Activated naive CD8-positive, alpha-beta T cell treated with anti-CD3 and anti-CD28 coated beads for 36 hours (primary cell): Measurements from ENCODE around the gene RBBP5. TPM values are rescaled to one million over a fixed set of nuclear protein-coding genes. Genes with fewer than 3 reads are reported as not detected.

Experiments used
- DNase-seq: peaks from one replicate; pipeline ENCODE4 v3.0.0; 2021
- H3K27ac Mint-ChIP-seq: one replicate; pipeline ENCODE4 v1.8.0; 2022; ENCODE audit warnings: mild to moderate bottlenecking, moderate library complexity, mixed read lengths
- H3K27me3 Mint-ChIP-seq: one replicate; pipeline ENCODE4 v1.8.0; 2022; ENCODE audit warnings: mild to moderate bottlenecking, mixed read lengths
- H3K36me3 Mint-ChIP-seq: one replicate; pipeline ENCODE4 v1.8.0; 2021; ENCODE audit warnings: mild to moderate bottlenecking, mixed read lengths
- H3K4me1 Mint-ChIP-seq: one replicate; pipeline ENCODE4 v1.8.0; 2021; ENCODE audit warnings: mixed read lengths
- H3K4me3 Mint-ChIP-seq: one replicate; pipeline ENCODE4 v1.8.0; 2022; ENCODE audit warnings: mild to moderate bottlenecking, moderate library complexity, mixed read lengths
- H3K9me3 Mint-ChIP-seq: one replicate; pipeline ENCODE4 v1.8.0; 2022; ENCODE audit warnings: mixed read lengths
- total RNA-seq, 2 experiments: library from RNA; stranded (reverse); gene quantifications; one replicate each; pipeline ENCODE4 v1.2.3, GENCODE V29; 2021

RBBP5 gene
- total RNA-seq, 2 experiments from 2014 or later = 22.7 to 26.9 TPM

DNA sequence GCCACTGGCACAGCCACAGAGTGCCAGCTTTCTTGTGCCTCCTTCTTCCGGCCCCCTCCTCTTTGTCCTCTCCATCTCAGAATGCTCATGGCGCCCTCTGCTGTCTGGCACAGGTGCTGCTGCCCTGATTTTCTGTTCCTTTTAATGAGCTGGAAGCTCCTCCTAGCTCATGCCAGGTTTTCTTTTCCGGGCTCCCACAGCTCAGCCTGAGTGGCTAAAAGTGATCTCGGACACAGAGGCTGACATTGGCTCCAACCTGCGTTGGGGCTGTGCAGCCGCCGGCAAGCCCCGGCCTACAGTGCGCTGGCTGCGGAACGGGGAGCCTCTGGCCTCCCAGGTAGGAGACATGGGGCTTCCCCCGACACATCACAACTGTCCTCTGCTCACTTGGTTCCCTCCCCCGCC, 60.1 kb downstream of the RBBP5 start:
- Mint-ChIP-seq H3K27ac (no peak overlapping the region), H3K27me3 (no peaks in the 10 kb centered on the region), H3K36me3 (no peaks in the 10 kb centered on the region), H3K4me3 (no peak overlapping the region), H3K9me3 (no peaks in the 10 kb centered on the region), H3K4me1 (no peaks in the 10 kb centered on the region)
- peak; percentile 66 for DNase-seq

DNA sequence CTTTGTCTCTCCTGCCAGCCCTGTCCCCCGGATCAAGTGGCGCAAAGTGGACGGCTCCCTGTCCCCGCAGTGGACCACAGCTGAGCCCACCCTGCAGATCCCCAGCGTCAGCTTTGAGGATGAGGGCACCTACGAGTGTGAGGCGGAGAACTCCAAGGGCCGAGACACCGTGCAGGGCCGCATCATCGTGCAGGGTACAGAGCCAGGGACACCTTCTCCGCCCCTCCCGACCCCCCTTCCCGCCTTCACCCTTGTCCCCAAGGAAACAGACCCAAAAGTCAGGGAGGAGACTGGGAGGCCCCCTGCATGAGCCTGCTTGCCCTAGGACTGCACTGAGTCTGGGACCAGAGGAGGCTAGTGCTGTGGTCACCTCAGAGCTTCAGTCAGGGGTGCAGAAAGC, 60.6 kb downstream of the RBBP5 start:
- Mint-ChIP-seq H3K9me3 (no peaks in the 10 kb centered on the region), H3K27ac (no peak overlapping the region), H3K36me3 (no peaks in the 10 kb centered on the region), H3K4me3 (no peak overlapping the region), H3K4me1 (no peaks in the 10 kb centered on the region), H3K27me3 (no peaks in the 10 kb centered on the region)
- DNase-seq = no peak

DNA sequence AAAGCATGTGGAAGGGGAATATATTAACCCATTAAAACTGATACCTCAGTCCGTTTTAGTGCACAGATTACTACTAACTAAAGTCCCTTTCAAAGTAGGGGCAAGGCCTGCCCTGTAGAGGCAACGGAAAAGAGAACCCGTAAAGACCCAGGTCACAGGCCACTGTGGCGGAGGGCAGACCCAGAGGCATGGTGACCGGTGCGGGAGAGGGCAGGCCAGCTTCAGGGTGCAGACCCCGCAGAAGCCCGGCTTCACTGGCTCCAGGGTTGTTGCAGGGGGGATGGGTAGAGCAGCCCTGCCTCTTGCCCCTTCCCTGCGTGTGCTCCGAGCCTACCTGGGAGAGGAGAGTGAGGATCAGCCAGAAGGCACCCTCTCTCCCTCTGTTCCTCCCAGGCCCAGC, 61.0 kb downstream of the RBBP5 start:
- H3K9me3 Mint-ChIP-seq = no peaks in the 10 kb centered on the region
- DNase-seq = no peak
- no peaks in the 10 kb centered on the region for H3K4me1 Mint-ChIP-seq
- no peak overlapping the region for H3K27ac Mint-ChIP-seq
- H3K27me3 Mint-ChIP-seq = no peaks in the 10 kb centered on the region
- no peaks in the 10 kb centered on the region for H3K36me3 Mint-ChIP-seq
- H3K4me3 Mint-ChIP-seq = no peak overlapping the region

DNA sequence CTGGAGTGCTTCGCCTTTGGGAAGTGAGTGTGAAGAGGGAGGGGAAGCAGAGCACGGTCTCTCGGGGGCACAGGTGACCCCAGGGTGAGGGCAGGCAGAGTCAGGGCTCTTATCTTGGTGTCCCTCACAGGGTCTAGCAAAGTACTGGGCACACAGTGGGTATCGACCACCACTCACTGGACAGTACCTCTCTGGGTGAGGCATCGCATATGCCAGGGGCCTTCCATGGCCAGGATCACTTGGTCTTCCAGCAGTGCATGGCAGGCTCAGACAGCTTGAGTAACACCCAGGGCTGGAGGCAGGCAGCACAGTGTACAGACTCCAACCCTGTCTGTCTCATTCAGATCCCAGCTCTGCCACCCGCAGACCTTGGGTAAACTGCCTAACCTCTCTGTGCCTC, 62.1 kb downstream of the RBBP5 start:
- no peaks in the 10 kb centered on the region for H3K36me3 Mint-ChIP-seq
- DNase-seq = no peak
- H3K27me3 Mint-ChIP-seq = no peaks in the 10 kb centered on the region
- no peak overlapping the region for H3K4me3 Mint-ChIP-seq
- H3K27ac Mint-ChIP-seq = no peak overlapping the region
- no peaks in the 10 kb centered on the region for H3K9me3 Mint-ChIP-seq
- H3K4me1 Mint-ChIP-seq = no peaks in the 10 kb centered on the region

DNA sequence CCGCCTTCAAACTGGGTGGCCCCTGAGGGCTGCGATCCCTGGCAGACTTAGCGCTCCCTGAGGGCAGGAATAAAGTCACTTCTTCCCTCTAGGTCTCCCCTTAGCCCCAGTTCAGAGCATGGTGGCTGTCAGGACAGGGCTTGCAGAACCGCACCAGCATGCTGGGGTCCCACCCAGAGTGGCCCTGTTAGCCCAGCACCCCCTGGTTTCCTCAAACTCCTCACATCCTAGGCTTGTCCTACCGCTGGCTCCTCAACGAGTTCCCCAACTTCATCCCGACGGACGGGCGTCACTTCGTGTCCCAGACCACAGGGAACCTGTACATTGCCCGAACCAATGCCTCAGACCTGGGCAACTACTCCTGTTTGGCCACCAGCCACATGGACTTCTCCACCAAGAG, 62.9 kb downstream of the RBBP5 start:
- H3K9me3 Mint-ChIP-seq = no peaks in the 10 kb centered on the region
- no peaks in the 10 kb centered on the region for H3K36me3 Mint-ChIP-seq
- DNase-seq = no peak
- no peaks in the 10 kb centered on the region for H3K4me1 Mint-ChIP-seq
- no peak overlapping the region for H3K27ac Mint-ChIP-seq
- H3K4me3 Mint-ChIP-seq = no peak overlapping the region
- no peaks in the 10 kb centered on the region for H3K27me3 Mint-ChIP-seq

DNA sequence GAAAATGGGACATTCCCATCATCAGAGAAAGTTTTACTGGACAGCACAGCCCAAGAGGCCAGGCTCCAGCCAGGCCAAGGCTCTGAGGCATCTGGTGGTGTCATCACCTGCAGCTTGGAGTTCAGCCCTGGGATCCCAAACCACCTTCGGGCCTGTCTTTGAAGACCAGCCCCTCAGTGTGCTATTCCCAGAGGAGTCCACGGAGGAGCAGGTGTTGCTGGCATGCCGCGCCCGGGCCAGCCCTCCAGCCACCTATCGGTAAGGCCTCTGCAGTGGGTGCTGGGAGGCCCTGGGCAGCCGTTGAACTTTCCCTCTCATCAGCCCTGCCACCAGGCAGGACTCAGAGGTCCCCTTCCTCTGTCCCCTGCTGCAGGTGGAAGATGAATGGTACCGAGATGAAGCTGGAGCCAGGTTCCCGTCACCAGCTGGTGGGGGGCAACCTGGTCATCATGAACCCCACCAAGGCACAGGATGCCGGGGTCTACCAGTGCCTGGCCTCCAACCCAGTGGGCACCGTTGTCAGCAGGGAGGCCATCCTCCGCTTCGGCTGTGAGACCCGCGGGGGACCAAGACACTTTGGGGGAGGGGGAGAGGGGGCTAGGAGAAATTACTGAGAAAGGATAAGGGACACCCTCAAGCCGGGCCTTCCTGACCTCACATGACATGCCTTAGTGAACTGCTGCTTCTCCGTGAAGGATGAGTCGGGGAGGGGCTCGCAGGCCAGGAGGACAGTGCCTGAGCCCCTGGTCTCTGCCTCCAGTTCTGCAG, 63.8 kb downstream of the RBBP5 start:
- H3K4me1 Mint-ChIP-seq = no peaks in the 10 kb centered on the region
- H3K27ac Mint-ChIP-seq = no peak overlapping the region
- H3K4me3 Mint-ChIP-seq = no peak overlapping the region
- H3K36me3 Mint-ChIP-seq = no peaks in the 10 kb centered on the region
- H3K9me3 Mint-ChIP-seq = no peaks in the 10 kb centered on the region
- no peaks in the 10 kb centered on the region for H3K27me3 Mint-ChIP-seq
- DNase-seq = no peak

DNA sequence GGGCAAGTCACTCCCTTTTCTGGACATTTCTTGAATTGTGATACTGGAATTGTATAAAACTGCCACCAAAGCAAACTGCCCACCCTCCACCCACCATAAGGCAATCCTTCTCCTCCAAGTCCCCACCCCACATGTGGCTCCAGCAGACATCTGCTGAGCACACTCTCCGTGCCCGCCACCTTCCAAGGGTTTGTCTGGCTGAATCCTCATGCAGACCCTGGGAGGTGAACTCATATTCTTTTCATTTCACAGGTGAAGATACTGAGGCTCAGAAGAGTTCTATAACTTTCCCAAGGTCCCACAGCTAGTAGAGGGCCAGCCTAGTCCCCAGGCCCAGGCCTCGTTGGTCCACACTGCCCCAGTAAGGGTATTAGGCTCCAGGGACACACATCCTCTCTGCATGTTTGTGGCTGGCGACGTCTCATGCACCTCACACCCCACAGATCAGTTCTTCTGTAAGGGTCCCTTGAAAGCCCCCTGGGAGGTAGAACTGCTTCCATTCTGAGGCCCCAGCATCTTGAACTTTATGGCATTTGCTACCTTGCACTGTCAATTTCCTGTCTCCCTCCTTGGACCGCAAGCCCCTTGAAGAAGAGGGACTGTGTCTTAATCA, 64.7 kb downstream of the RBBP5 start:
- H3K27me3 Mint-ChIP-seq = no peaks in the 10 kb centered on the region
- no peak overlapping the region for H3K27ac Mint-ChIP-seq
- no peak overlapping the region for H3K4me3 Mint-ChIP-seq
- DNase-seq = no peak
- no peaks in the 10 kb centered on the region for H3K4me1 Mint-ChIP-seq
- H3K36me3 Mint-ChIP-seq = no peaks in the 10 kb centered on the region
- no peaks in the 10 kb centered on the region for H3K9me3 Mint-ChIP-seq

DNA sequence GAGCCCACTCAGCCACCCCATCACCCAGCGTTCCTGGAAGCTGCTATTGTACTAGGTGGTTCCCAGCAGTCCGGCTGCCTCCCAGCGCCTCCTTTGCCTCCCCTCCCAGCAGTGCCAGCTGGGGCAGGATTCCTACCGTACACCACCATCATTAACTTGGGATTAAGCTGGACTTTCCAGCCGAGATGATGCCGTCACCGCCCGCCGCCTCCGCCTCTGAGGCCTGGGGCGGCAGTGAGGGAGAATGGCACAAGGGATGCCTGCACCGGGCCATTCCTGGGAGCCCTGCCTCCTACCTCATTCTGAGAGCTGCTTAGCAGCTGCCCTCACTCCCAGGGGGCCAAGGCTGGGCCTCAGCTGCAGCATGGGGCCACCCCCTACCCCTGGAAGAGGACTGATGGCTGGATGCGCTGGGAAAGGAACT, 65.6 kb downstream of the RBBP5 start:
- H3K36me3 Mint-ChIP-seq = no peaks in the 10 kb centered on the region
- no peak overlapping the region for H3K4me3 Mint-ChIP-seq
- no peak for DNase-seq
- no peaks in the 10 kb centered on the region for H3K9me3 Mint-ChIP-seq
- no peak overlapping the region for H3K27ac Mint-ChIP-seq
- no peaks in the 10 kb centered on the region for H3K27me3 Mint-ChIP-seq
- no peaks in the 10 kb centered on the region for H3K4me1 Mint-ChIP-seq

DNA sequence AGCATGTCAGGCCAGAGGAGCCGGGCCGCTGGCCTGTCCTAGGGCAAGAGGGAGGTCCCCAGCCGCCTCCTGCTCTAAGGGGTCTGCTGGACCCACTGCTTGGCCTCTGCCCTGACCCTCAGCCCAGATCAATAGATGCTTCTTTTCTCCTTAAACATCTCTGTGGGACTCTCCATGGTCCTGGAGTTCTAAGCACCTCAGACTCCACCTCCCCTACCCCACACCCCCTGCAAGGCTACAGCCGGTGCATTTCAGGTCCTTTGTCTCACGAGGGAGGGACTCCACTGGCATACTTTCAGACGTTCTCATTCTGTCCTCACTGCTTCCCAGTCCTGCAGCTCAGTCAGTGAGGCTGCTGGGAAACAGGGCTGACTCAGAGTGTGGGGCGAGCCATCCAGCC, 67.8 kb downstream of the RBBP5 start:
- no peaks in the 10 kb centered on the region for H3K9me3 Mint-ChIP-seq
- no peak for DNase-seq
- H3K27me3 Mint-ChIP-seq = no peaks in the 10 kb centered on the region
- no peaks in the 10 kb centered on the region for H3K36me3 Mint-ChIP-seq
- no peak overlapping the region for H3K4me3 Mint-ChIP-seq
- H3K27ac Mint-ChIP-seq = no peak overlapping the region
- no peaks in the 10 kb centered on the region for H3K4me1 Mint-ChIP-seq

DNA sequence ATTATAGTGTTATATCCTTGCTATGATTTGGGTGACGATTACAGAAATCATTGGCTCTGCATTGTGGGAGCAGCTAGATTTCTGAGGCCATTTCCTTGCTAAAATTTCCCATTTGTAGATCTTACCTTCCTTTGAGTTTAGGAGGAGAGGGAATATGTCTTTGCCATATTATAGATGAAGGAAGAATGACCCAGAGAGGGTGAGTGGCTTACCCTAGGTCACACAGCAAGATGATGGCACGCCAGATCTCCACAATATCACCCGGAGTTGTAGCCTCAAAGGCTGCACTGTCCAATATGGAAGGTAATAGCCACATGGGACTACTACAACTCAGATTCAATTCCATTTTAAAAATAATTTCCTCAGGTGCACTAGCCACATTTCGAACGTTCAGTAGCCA, 68.5 kb downstream of the RBBP5 start:
- Mint-ChIP-seq H3K27ac (no peak overlapping the region), H3K4me3 (no peak overlapping the region), H3K9me3 (no peaks in the 10 kb centered on the region), H3K4me1 (no peaks in the 10 kb centered on the region), H3K27me3 (no peaks in the 10 kb centered on the region), H3K36me3 (no peaks in the 10 kb centered on the region)
- DNase-seq = no peak

DNA sequence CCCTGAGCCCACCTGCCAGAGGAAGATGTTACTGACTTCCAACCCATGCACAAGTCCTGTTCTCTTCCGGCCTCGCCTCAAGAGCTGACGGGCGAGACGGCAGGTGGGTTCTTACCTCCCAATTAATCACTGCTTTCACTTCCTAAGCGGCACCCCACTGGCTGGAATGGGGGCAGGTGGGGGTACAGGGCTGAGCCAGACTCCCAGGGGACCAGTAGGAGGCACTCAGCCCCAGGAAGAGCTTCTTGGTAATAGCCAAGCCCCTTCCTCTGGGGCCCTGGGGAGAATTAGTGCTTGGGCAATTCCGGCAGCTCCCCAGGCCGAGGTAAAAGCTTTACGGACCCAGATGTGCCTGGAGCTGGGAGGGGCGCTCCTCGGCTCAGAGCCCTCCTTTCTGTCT, 69.1 kb downstream of the RBBP5 start:
- no peak for DNase-seq
- H3K4me1 Mint-ChIP-seq = no peaks in the 10 kb centered on the region
- H3K4me3 Mint-ChIP-seq = no peak overlapping the region
- H3K27me3 Mint-ChIP-seq = no peaks in the 10 kb centered on the region
- no peaks in the 10 kb centered on the region for H3K9me3 Mint-ChIP-seq
- no peaks in the 10 kb centered on the region for H3K36me3 Mint-ChIP-seq
- H3K27ac Mint-ChIP-seq = no peak overlapping the region

DNA sequence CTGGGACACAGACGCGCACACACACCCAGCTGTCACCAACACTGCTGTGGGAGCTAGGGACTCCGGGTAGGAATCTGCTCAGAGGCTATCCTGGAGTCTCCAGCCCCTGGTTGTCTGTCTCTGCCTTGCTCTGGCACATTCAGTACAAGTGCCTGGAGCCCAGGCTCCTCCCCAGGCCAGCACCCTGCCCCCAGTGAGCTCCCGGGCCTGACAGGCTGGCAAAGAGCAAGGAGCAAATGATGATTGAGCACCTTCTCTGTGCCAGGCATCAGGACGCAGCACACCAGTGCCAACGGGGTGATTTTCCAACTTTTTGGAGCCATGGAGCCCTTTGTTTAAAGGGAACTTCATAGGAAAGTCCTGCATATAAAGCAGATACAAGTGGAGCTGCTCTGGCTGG, 72.3 kb downstream of the RBBP5 start:
- Mint-ChIP-seq H3K27me3 (peaks cover 18% of the 10 kb centered on the region), H3K27ac (no peak overlapping the region)
- DNase-seq = no peak

DNA sequence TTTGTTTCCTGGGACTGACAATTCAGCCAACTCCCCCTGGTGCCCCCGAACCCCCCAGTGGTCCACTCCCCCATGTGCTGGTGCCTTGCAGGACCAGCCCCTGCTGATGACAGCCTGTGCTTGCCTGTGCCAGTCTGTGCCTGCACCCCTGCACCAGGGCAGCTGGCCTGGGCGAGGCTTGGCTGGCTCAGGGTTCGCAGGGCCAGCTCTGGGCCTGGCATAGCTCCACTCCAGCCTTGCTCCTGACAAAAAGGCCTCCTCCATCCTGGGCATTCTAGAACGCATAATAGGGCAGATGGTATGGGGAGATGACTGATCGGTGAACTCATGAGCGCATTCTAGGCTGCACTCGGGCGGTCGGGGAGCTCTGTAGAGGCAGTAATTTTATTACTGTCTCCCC, 73.4 kb downstream of the RBBP5 start:
- H3K27ac Mint-ChIP-seq = no peak overlapping the region
- H3K4me1 Mint-ChIP-seq = no peaks in the 10 kb centered on the region
- DNase-seq = no peak
- H3K27me3 Mint-ChIP-seq = peaks cover 28% of the 10 kb centered on the region
- no peak overlapping the region for H3K4me3 Mint-ChIP-seq
- no peaks in the 10 kb centered on the region for H3K36me3 Mint-ChIP-seq
- H3K9me3 Mint-ChIP-seq = no peaks in the 10 kb centered on the region

More for the DNA sequence above, 72.3 kb downstream of the RBBP5 start:
- Mint-ChIP-seq H3K4me1 (no peaks in the 10 kb centered on the region), H3K36me3 (no peaks in the 10 kb centered on the region), H3K9me3 (no peaks in the 10 kb centered on the region), H3K4me3 (no peak overlapping the region)

DNA sequence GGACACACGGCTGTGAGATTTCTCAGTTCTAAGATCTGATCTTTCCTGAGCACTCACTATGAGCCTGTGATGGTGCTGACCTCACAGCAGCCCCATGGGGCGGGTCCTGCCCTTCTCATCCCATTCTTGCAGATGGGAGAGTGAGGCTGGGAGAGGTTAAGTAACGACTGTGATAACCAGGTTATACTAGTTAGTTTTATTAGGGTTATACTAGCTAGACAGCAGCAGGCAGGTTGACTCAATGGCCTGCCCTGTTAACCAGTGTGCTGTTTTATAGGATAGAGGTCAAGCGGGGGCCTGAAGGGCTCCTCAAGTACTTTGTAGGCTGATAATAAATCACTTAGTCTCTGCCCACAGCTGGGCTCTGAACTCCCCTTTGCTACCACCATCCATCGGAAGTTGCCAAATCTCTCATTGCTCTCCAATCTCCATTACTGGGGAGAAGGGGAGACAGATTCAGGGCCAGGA, 74.0 kb downstream of the RBBP5 start:
- Mint-ChIP-seq H3K36me3 (no peaks in the 10 kb centered on the region), H3K4me3 (no peak overlapping the region), H3K27me3 (peaks cover 31% of the 10 kb centered on the region), H3K27ac (no peak overlapping the region), H3K4me1 (no peaks in the 10 kb centered on the region), H3K9me3 (no peaks in the 10 kb centered on the region)
- DNase-seq = no peak

DNA sequence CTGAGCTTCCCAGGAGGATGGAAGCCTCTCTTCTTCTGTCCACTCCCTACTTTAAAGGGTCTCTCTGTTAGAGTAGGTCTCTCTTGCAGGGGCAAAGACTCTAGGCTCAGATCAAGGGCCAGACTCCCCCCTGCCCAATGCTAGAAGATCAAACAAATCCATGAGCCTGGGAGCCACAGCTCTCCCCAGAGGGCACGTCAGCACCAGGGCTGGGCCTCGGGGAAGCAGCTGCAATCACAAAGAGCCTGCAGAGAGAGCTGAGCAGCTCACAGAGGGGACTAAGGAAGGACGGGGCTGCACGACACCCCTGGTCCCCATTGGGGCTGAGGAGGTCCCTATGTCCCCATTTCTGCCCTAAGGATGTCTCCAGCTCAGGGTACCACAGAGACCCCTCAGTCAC, 74.9 kb downstream of the RBBP5 start:
- no peak for DNase-seq
- peaks cover 40% of the 10 kb centered on the region for H3K27me3 Mint-ChIP-seq
- H3K4me1 Mint-ChIP-seq = no peaks in the 10 kb centered on the region
- no peaks in the 10 kb centered on the region for H3K9me3 Mint-ChIP-seq
- no peak overlapping the region for H3K4me3 Mint-ChIP-seq
- H3K36me3 Mint-ChIP-seq = no peaks in the 10 kb centered on the region
- H3K27ac Mint-ChIP-seq = no peak overlapping the region

DNA sequence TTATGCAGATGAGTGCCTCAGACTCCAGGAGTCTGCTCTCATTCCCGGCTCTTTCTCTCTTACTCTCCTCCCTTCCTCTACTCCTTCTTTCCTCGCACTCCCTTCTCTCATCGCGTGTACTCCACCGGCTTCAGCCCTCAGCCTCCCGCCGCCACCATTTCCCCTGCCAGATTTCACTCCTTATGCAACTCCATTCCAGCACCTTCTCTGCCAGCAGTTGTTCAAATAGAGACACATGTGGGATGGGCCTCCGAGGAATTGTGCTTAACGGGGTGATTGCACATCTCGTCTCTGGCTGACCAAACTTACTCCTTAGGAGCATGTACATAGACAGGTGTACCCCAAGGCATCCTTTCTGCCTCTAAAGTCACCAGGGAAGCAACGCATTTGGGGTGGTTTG, 76.6 kb downstream of the RBBP5 start:
- DNase-seq = no peak
- Mint-ChIP-seq H3K27ac (no peak overlapping the region), H3K4me3 (no peak overlapping the region), H3K36me3 (no peaks in the 10 kb centered on the region), H3K27me3 (peaks cover 52% of the 10 kb centered on the region), H3K9me3 (no peaks in the 10 kb centered on the region), H3K4me1 (no peaks in the 10 kb centered on the region)
